Kidney (tissue), 14 donors: ENCODE measurements around the gene KCNQ5. TPM values are rescaled to one million over a fixed set of nuclear protein-coding genes. Genes with fewer than 3 reads are reported as not detected.

Experiments
- DNase-seq, 5 donors: peaks; one replicate each; pipeline ENCODE4 v3.0.0-alpha.2; 2013 to 2020
- FAIRE-seq: peaks from 2 replicates; lab custom pipeline; 2012; peaks lifted over from hg19 to GRCh38; lab: Jason Lieb, UNC
- H3K27ac ChIP-seq, 2 donors: one replicate each; pipeline ENCODE4 v1.7.0; 2013; ENCODE audit warnings: low read depth in 2 of 2, low read length in 2 of 2, inconsistent platforms in 1 of 2
- H3K27me3 ChIP-seq: one replicate; pipeline ENCODE4 v1.7.1; 2013; ENCODE audit warnings: low read length, inconsistent platforms; ENCODE audit not compliant: control insufficient read depth, insufficient read depth
- H3K36me3 ChIP-seq, 3 donors: one replicate each; pipeline versions ENCODE4 v1.7.0 to v1.7.1; 2013; ENCODE audit warnings: low read length in 3 of 3, control low read depth in 1 of 3, inconsistent platforms in 1 of 3; ENCODE audit not compliant: insufficient read depth in 3 of 3, control insufficient read depth in 2 of 3
- H3K4me1 ChIP-seq, 3 donors: one replicate each; pipeline versions ENCODE4 v1.7.0 to v1.7.1; 2013; ENCODE audit warnings: low read length in 3 of 3, inconsistent platforms in 1 of 3, low read depth in 1 of 3; ENCODE audit not compliant: control insufficient read depth in 2 of 3, insufficient read depth in 2 of 3
- H3K4me3 ChIP-seq, 3 donors: one replicate each; pipeline versions ENCODE4 v1.7.0 to v1.8.1; 2013; ENCODE audit warnings: low read length in 3 of 3, control low read depth in 1 of 3, inconsistent platforms in 1 of 3
- H3K9ac ChIP-seq, 3 donors: one replicate each; pipeline versions ENCODE4 v1.7.0 to v1.7.1; 2013; ENCODE audit warnings: low read length in 3 of 3, control low read depth in 1 of 3, inconsistent platforms in 1 of 3
- H3K9me3 ChIP-seq, 3 donors: one replicate each; pipeline versions ENCODE4 v1.7.0 to v1.7.1; 2013; ENCODE audit warnings: low read length in 3 of 3, control low read depth in 1 of 3, inconsistent platforms in 1 of 3; ENCODE audit not compliant: control insufficient read depth in 2 of 3, insufficient read depth in 1 of 3
- intact Hi-C: fragments of 100-400 bp; cut with DNase I; formaldehyde crosslinking; loops from one replicate; pipeline ENCODE4 v1.11.1; 2022
- polyA plus RNA-seq: library from polyadenylated mRNA; stranded (reverse); fragments of 350-450 nt; fragmentation: Illumina TruSeq; extraction: RNeasy Lipid Tissue Mini Kit (QIAGEN cat#74804); gene quantifications from one replicate; pipeline ENCODE4 v1.2.3, GENCODE V29; 2014; ENCODE audit warnings: low read depth, low replicate concordance; ENCODE audit not compliant: insufficient read depth
- total RNA-seq: library from RNA; stranded (reverse); fragmentation: NEBNext Ultra II Directional; extraction: Animal tissue kit (Norgen Biotek cat#: 25700); gene quantifications from one replicate; pipeline ENCODE4 v1.2.1, GENCODE V29; 2021
- TF ChIP-seq, protein P1 (sequence below): IDR thresholded peaks from 3 replicates; pipeline ENCODE4 v1.5.1; 2012; ENCODE audit warnings: mild to moderate bottlenecking, moderate library complexity, borderline replicate concordance; ENCODE audit not compliant: insufficient read depth; ENCODE audit errors: extremely low read depth
- donor health status: control.
- donor health status: control.
- donor health status: control.
- donor health status: control.
- donor health status: control.
- donor health status: DM: yes; HTN: yes; CAD: no.
- donor health status: Normal renal cell carcinoma (clear cell type).

The KCNQ5 gene
- total and polyA plus RNA-seq, 2 donors from 2014 or later = 0.50 TPM; not detected in 1

DNA sequence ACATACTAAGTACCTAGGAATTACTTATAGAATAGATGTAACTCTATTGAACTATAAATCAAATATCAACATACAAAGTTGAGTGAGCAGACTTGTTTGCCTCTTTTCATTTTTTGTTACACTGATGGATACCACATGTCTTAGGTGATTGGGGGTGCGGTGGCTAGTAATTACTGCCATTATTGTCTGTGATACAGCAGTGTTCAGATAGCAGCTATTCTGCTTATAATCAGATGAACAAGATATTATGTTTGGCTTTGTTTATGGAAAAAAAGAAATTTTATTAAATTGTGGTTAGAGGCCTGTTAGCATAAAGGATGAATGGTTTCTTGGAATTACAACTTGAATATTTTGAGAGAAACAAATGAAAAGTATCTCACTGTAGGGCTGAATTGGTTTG is 55.9 kb downstream of the KCNQ5 start:
- H3K4me3 ChIP-seq = no peak overlapping the region
- TF ChIP-seq, protein P1, sequence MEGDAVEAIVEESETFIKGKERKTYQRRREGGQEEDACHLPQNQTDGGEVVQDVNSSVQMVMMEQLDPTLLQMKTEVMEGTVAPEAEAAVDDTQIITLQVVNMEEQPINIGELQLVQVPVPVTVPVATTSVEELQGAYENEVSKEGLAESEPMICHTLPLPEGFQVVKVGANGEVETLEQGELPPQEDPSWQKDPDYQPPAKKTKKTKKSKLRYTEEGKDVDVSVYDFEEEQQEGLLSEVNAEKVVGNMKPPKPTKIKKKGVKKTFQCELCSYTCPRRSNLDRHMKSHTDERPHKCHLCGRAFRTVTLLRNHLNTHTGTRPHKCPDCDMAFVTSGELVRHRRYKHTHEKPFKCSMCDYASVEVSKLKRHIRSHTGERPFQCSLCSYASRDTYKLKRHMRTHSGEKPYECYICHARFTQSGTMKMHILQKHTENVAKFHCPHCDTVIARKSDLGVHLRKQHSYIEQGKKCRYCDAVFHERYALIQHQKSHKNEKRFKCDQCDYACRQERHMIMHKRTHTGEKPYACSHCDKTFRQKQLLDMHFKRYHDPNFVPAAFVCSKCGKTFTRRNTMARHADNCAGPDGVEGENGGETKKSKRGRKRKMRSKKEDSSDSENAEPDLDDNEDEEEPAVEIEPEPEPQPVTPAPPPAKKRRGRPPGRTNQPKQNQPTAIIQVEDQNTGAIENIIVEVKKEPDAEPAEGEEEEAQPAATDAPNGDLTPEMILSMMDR = no peak
- no peak for DNase-seq
- intact Hi-C loops = no loop called here
- no peaks in the 10 kb centered on the region for H3K36me3 ChIP-seq
- H3K27ac ChIP-seq = no peak overlapping the region
- H3K9me3 ChIP-seq = no peaks in the 10 kb centered on the region
- no peaks in the 10 kb centered on the region for H3K27me3 ChIP-seq
- no peak for FAIRE-seq
- H3K9ac ChIP-seq = no peak overlapping the region
- no peaks in the 10 kb centered on the region for H3K4me1 ChIP-seq

GRCh38 chr6:72683797-72684196 is 61.9 kb downstream of the KCNQ5 start:
- TF ChIP-seq, protein P1 = no peak
- no peak for FAIRE-seq
- DNase-seq = no peak
- H3K36me3 ChIP-seq = no peaks in the 10 kb centered on the region
- H3K9me3 ChIP-seq = no peaks in the 10 kb centered on the region
- intact Hi-C loops = no loop called here
- H3K4me3 ChIP-seq = no peak overlapping the region
- no peak overlapping the region for H3K9ac ChIP-seq
- H3K4me1 ChIP-seq = no peaks in the 10 kb centered on the region
- no peak overlapping the region for H3K27ac ChIP-seq
- H3K27me3 ChIP-seq = no peaks in the 10 kb centered on the region

DNA sequence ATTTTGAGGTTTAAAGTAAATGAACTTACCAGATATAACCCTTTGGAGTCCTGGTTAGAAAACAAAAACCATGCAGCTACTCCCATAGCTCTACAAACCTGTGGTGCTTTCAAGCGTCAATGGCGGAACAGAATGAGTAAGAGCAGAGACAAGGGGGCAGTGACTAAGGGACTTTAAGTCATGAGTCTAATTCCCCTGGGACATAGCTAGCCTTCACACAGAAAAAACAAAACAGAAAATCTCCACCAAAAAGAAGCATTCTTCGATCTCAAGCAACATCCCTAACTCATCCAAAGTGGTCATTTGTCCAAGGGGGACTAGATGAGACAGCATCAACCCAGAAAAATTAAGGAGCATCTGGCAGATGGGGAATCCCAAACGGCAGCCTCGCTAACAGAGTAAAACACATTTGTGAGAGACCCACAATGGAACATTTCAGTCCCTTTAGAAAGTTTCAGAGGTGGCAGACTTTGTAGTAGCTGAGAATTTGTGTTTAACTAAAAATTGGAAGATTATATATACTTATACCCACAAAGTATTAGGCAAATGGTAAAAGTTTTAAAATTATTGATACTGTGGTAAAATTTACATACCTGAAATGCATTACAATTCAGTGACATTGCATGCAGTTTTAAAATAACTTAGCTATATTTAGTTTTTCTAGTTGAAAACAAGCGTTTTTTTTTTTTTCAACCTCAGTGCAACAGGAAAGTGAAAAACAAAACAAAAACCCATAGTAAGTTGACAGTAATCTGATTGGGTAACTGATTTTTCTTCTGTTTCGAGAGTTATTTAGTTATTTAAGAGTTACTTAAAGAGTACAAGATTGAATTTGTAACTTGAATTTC is 67.5 kb downstream of the KCNQ5 start:
- no peaks in the 10 kb centered on the region for H3K9me3 ChIP-seq
- TF ChIP-seq, protein P1 = no peak

More for the DNA sequence above, 67.5 kb downstream of the KCNQ5 start:
- Histone ChIP-seq H3K4me1 (no peaks in the 10 kb centered on the region), H3K36me3 (no peaks in the 10 kb centered on the region), H3K9ac (no peak overlapping the region), H3K27me3 (no peaks in the 10 kb centered on the region), H3K27ac (no peak overlapping the region), H3K4me3 (no peak overlapping the region)
- FAIRE-seq (no peak), DNase-seq (no peak)
- intact Hi-C loops = no loop called here
